B cell (primary cell): ENCODE results near the gene VPS26B.

ENCODE experiments used
- EZH2 ChIP-seq: IDR thresholded peaks from 2 replicates; pipeline ENCODE4 v1.6.1; 2012; ENCODE audit warnings: borderline replicate concordance, low read depth, mild to moderate bottlenecking, moderate library complexity, low read length; ENCODE audit not compliant: insufficient read depth, poor library complexity, severe bottlenecking
- TF ChIP-seq, protein P1 (sequence below): fragments of 200-600 bp; IDR thresholded peaks from one replicate; pipeline ENCODE4 v1.8.0; 2022; ENCODE audit warnings: antibody characterized with exemption, mild to moderate bottlenecking

- TF ChIP-seq, protein P1, sequence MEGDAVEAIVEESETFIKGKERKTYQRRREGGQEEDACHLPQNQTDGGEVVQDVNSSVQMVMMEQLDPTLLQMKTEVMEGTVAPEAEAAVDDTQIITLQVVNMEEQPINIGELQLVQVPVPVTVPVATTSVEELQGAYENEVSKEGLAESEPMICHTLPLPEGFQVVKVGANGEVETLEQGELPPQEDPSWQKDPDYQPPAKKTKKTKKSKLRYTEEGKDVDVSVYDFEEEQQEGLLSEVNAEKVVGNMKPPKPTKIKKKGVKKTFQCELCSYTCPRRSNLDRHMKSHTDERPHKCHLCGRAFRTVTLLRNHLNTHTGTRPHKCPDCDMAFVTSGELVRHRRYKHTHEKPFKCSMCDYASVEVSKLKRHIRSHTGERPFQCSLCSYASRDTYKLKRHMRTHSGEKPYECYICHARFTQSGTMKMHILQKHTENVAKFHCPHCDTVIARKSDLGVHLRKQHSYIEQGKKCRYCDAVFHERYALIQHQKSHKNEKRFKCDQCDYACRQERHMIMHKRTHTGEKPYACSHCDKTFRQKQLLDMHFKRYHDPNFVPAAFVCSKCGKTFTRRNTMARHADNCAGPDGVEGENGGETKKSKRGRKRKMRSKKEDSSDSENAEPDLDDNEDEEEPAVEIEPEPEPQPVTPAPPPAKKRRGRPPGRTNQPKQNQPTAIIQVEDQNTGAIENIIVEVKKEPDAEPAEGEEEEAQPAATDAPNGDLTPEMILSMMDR = no peak
- no peak for TF ChIP-seq EZH2
Observed at GRCh38 chr11:134196756-134197155, 27.7 kb upstream of the VPS26B start.
